Astrocyte (in vitro differentiated cells and primary cell): ENCODE measurements around the gene PIGU. TPM values are rescaled to one million over a fixed set of nuclear protein-coding genes. Genes with fewer than 3 reads are reported as not detected.

Source experiments
- DNase-seq: peaks from one replicate; pipeline ENCODE4 v3.0.0-alpha.2; 2010; ENCODE audit warnings: low read depth
- FAIRE-seq: peaks from 2 replicates; lab custom pipeline; 2011; peaks lifted over from hg19 to GRCh38; lab: Jason Lieb, UNC
- H2AFZ ChIP-seq: 2 replicates; pipeline ENCODE4 v1.6.0; 2012; ENCODE audit warnings: low read depth, low read length, inconsistent platforms
- H3K27ac ChIP-seq: 2 replicates; pipeline ENCODE4 v1.5.1; 2011; ENCODE audit warnings: low read depth, low read length, inconsistent platforms
- H3K27me3 ChIP-seq: 2 replicates; pipeline ENCODE4 v1.6.0; 2011; ENCODE audit warnings: low read length, inconsistent platforms; ENCODE audit not compliant: insufficient read depth
- H3K36me3 ChIP-seq: 2 replicates; pipeline ENCODE4 v1.5.1; 2011; ENCODE audit warnings: low read length, inconsistent platforms; ENCODE audit not compliant: insufficient read depth
- H3K4me1 ChIP-seq: 2 replicates; pipeline ENCODE4 v1.5.1; 2011; ENCODE audit warnings: low read length, inconsistent platforms; ENCODE audit not compliant: insufficient read depth
- H3K4me2 ChIP-seq: 2 replicates; pipeline ENCODE4 v1.6.0; 2012; ENCODE audit warnings: low read length, inconsistent platforms
- H3K4me3 ChIP-seq: 2 replicates; pipeline ENCODE4 v1.5.1; 2011; ENCODE audit warnings: low read depth, mild to moderate bottlenecking, low read length, inconsistent platforms; ENCODE audit not compliant: insufficient read depth
- H3K79me2 ChIP-seq: 2 replicates; pipeline ENCODE4 v1.6.0; 2012; ENCODE audit warnings: mild to moderate bottlenecking, low read length, inconsistent platforms; ENCODE audit not compliant: insufficient read depth
- H3K9ac ChIP-seq: 2 replicates; pipeline ENCODE4 v1.6.0; 2012; ENCODE audit warnings: mild to moderate bottlenecking, low read length, inconsistent platforms
- H3K9me3 ChIP-seq: 2 replicates; pipeline ENCODE4 v1.5.1; 2012; ENCODE audit warnings: low read depth, mild to moderate bottlenecking, low read length, inconsistent platforms; ENCODE audit not compliant: insufficient read depth
- H4K20me1 ChIP-seq: 2 replicates; pipeline ENCODE4 v1.6.0; 2012; ENCODE audit warnings: low read length, inconsistent platforms; ENCODE audit not compliant: insufficient read depth
- H3K27ac Mint-ChIP-seq: one replicate; pipeline ENCODE4 v1.8.0; 2021; ENCODE audit warnings: mild to moderate bottlenecking, mixed read lengths; ENCODE audit not compliant: unreplicated experiment
- H3K27me3 Mint-ChIP-seq: one replicate; pipeline ENCODE4 v1.8.0; 2021; ENCODE audit warnings: low read depth, mixed read lengths; ENCODE audit not compliant: unreplicated experiment
- H3K36me3 Mint-ChIP-seq: one replicate; pipeline ENCODE4 v1.8.0; 2021; ENCODE audit warnings: low read depth, mixed read lengths; ENCODE audit not compliant: unreplicated experiment
- H3K4me1 Mint-ChIP-seq: one replicate; pipeline ENCODE4 v1.8.0; 2021; ENCODE audit warnings: low read depth, mixed read lengths; ENCODE audit not compliant: unreplicated experiment
- H3K4me3 Mint-ChIP-seq: one replicate; pipeline ENCODE4 v1.8.0; 2021; ENCODE audit warnings: mild to moderate bottlenecking, moderate library complexity, mixed read lengths; ENCODE audit not compliant: unreplicated experiment
- H3K9me3 Mint-ChIP-seq: one replicate; pipeline ENCODE4 v1.8.0; 2021; ENCODE audit warnings: mild to moderate bottlenecking, mixed read lengths; ENCODE audit not compliant: unreplicated experiment
- CTCF ChIP-seq: IDR thresholded peaks from 2 replicates; pipeline ENCODE4 v1.5.1; 2011; ENCODE audit warnings: low read depth, mild to moderate bottlenecking, inconsistent platforms, low read length, moderate library complexity; ENCODE audit not compliant: insufficient read depth
- EZH2 ChIP-seq: IDR thresholded peaks from 2 replicates; pipeline ENCODE4 v1.6.1; 2012; ENCODE audit warnings: mild to moderate bottlenecking, low read length, inconsistent platforms; ENCODE audit not compliant: insufficient read depth
- total RNA-seq: library from RNA; stranded (reverse); gene quantifications from 2 replicates; pipeline ENCODE4 v1.2.1, GENCODE V29; 2021

Gene PIGU
- total RNA-seq, 1 donor from 2014 or later, result 16.7 TPM

GRCh38 chr20:34579979-34580940 lies 96.6 kb downstream of the PIGU start:
- H2AFZ ChIP-seq, result peak overlapping the region; percentile 14
- no peak for FAIRE-seq

GRCh38 chr20:34579191-34579978 lies 97.5 kb downstream of the PIGU start:
- Histone ChIP-seq H3K4me3 (no peak overlapping the region), H2AFZ (no peak overlapping the region), H3K4me2 (peak overlapping the region; percentile 42), H3K36me3 (no peaks in the 10 kb centered on the region), H3K27me3 (no peaks in the 10 kb centered on the region), H3K79me2 (no peaks in the 10 kb centered on the region), H3K4me1 (peaks cover 34% of the 10 kb centered on the region), H3K27ac (peak overlapping the region; percentile 14), H3K9ac (peak overlapping the region; percentile 18), H4K20me1 (no peaks in the 10 kb centered on the region), H3K9me3 (no peaks in the 10 kb centered on the region)
- no peaks in the 10 kb centered on the region for H3K9me3 Mint-ChIP-seq
- peaks cover 40% of the 10 kb centered on the region for H3K4me1 Mint-ChIP-seq
- DNase-seq (peak; percentile 68), FAIRE-seq (no peak)
- H3K36me3 Mint-ChIP-seq, result peaks cover 5% of the 10 kb centered on the region
- peak overlapping the region; percentile 68 for H3K27ac Mint-ChIP-seq
- H3K27me3 Mint-ChIP-seq, result no peaks in the 10 kb centered on the region
- no peak overlapping the region for H3K4me3 Mint-ChIP-seq
- peak; percentile 65 for TF ChIP-seq CTCF
- TF ChIP-seq EZH2, result no peak

More at GRCh38 chr20:34579979-34580940, 96.6 kb downstream of the PIGU start:
- TF ChIP-seq CTCF (no peak), EZH2 (no peak)
- Mint-ChIP-seq H3K4me3 (no peak overlapping the region), H3K9me3 (no peaks in the 10 kb centered on the region), H3K27me3 (no peaks in the 10 kb centered on the region), H3K27ac (no peak overlapping the region), H3K4me1 (peaks cover 40% of the 10 kb centered on the region), H3K36me3 (peaks cover 4% of the 10 kb centered on the region)
- Histone ChIP-seq H3K79me2 (no peaks in the 10 kb centered on the region), H3K36me3 (no peaks in the 10 kb centered on the region), H3K9ac (no peak overlapping the region), H3K4me3 (no peak overlapping the region), H3K4me2 (no peak overlapping the region), H3K4me1 (peaks cover 34% of the 10 kb centered on the region), H4K20me1 (no peaks in the 10 kb centered on the region), H3K9me3 (no peaks in the 10 kb centered on the region), H3K27me3 (no peaks in the 10 kb centered on the region), H3K27ac (no peak overlapping the region)
- DNase-seq, result peak; percentile 47
